M059J (cell line): ENCODE data around the gene MS4A3. TPM values are rescaled to one million over a fixed set of nuclear protein-coding genes. Genes with fewer than 3 reads are reported as not detected.
A peak's percentile ranks its signal among the peaks of the same experiment; 100 is the strongest.
"Not testable (repeated sequence)": the region's sequence is repeated elsewhere in the genome, so short reads cannot be mapped to it uniquely, and the experiment has no call there.

Experiments used
- DNase-seq: peaks from one replicate; pipeline ENCODE4 v3.0.0-alpha.2; 2012; ENCODE audit warnings: low read depth
- total RNA-seq: library from RNA; depleted of rRNA; stranded (reverse); fragments of >200 nt; shearing (Covaris generic); gene quantifications from 2 replicates; pipeline ENCODE4 v1.2.3, GENCODE V29; 2014; rRNA removed

The MS4A3 gene, protein sequence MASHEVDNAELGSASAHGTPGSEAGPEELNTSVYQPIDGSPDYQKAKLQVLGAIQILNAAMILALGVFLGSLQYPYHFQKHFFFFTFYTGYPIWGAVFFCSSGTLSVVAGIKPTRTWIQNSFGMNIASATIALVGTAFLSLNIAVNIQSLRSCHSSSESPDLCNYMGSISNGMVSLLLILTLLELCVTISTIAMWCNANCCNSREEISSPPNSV
- total RNA-seq = not detected in 2 replicates

DNA sequence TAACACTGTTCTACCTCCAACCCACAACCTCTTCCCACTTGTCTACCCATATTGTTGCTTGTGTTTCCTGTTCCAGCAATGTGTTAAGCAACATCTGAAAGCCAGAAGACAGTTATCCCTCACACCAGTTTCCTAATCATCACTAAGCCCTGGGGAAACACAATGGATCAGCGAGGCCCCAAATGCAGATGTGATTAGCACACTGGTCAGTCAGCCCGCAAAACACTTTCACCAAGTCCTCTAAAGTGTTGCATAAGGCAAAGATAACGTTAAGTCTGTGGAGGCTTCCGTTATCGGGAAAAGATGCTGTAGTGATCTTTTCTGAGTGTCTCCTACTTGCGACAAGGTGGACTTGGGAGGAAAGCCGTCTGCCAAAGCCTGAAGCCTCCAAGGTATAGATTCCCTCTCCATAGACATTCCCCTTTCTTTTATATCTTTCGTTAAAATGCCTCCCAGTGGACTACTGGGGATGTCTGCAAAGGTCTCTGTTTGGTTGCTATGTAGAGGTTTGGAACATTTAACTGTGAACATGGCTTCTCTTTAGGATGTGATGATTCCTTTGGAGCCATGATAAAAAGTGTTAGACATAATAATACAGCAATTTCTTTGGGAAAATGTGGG is at the start of gene MS4A3:
Gene MS4A3 (plus strand): TSS at position 317 of the 621 bp plus-strand sequence. CDS start 4,496 bp downstream, outside the sequence.
- DNase-seq = no peak

DNA sequence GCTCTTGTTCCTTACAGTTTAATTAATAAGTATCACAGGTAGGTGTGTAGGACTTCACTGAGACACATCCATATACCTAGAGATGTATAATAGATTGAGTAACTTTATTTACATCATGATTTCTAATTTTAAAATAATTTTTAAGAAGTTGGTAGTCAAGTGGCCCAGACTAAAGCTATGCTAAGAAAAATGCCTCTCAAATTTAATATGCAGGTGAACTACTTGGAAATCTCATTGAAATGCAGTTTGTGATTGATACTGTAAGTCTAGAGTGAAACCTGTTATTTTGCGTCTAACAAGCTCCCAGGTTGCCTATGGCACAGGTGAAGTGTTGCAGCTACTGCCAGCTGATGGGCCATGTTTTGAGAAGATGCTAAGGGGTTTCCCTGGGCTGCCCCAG is 39.6 kb upstream of the MS4A3 start, which contains the start of gene OOSP4B:
Gene OOSP4B (plus strand): TSS at position 301 of the 400 bp plus-strand sequence.
- DNase-seq = no peak

DNA sequence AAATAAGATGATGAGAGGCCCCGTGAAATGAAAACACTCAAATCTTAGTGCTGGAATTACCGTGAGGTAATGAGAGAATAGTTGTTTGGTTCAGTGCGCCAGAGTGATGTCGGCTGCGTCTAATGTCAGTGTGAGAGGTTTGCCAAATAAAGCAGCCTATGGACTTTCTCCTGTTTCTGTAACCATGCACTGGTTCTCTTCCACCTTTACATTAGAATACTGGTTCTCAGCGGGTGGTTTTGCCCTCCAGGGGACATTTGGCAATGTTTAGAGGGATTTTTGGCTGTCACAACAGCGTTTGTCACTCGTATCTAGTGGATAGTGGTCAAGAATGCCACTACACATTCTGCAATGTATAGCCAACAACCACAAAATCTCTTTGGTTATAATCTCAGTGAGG is 38.4 kb upstream of the MS4A3 start:
- DNase-seq = no peak

DNA sequence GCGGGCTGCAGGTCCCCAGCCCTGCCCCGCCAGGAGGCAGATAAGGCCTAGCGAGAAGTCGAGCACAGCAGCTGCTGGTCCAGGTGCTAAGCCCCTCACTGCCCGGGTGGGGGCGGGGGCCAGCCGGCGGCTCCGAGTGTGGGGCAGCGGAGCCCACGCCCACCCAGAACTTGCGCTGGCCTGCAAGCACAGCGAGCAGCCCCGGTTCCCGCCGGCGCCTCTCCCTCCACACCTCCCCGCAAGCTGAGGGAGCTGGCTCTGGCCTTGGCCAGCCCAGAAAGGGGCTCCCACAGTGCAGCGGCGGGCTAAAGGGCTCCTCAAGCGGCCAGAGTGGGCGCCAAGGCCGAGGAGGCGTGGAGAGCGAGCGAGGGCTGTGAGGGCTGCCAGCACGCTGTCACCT is 36.1 kb upstream of the MS4A3 start:
- not testable (repeated sequence) for DNase-seq

DNA sequence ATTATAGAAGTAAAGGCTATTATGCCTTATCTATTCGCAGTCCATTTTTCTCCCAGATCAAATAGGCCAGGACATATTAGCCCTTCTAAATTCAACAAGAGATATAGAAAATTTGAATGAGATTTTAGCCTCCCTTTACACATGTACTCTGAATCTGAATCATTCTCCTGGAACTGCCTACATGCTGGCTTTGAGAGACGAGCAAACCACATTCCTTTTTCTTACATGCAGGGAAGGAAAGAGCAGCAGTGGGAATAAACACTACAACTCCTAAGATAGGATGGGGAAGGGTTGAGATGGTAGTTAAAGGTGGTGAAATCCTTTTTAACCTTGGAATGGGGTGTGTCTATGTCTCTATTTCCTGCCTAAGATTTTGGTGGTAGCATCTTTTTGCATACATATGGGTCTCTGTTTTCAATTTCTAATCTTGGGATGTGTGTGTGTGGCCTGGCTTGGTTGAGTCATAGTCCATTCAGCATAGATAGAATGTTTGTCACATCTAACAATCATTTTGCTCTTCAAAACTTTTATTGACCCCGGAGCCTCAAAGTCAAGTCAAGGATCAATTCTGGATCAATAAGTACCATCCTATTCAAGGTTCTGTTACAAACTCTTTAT is 27.3 kb upstream of the MS4A3 start:
- no peak for DNase-seq

DNA sequence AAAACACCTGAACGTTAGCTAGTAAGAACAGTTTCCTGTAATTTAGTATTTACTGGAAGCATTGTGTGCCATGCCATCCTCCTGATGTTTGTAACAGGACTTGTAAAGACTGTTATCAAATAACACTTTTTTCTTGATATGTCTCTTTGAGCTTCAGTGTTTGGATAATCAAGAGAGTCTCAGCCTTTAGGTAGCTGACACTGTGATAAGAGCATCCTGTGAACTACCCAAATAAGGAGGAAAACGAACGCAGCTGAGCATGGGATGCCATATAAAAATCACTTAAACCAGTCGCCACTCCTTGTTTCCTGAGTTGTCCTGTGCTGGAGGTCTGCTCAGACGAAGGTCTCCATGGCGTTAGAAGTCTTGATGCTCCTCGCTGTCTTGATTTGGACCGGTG is 16.4 kb upstream of the MS4A3 start, which contains the start of gene OOSP2:
Gene OOSP2 (plus strand): TSS at position 301 of the 400 bp plus-strand sequence. CDS start 51 bp downstream, at position 352.
- no peak for DNase-seq

DNA sequence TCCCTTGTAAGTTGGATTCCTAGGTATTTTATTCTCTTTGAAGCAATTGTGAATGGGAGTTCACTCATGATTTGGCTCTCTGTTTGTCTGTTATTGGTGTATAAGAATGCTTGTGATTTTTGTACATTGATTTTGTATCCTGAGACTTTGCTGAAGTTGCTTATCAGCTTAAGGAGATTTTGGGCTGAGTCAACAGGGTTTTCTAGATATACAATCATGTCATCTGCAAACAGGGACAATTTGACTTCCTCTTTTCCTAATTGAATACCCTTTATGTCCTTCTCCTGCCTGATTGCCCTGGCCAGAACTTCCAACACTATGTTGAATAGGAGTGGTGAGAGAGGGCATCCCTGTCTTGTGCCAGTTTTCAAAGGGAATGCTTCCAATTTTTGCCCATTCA is 6.0 kb upstream of the MS4A3 start:
- not testable (repeated sequence) for DNase-seq

DNA sequence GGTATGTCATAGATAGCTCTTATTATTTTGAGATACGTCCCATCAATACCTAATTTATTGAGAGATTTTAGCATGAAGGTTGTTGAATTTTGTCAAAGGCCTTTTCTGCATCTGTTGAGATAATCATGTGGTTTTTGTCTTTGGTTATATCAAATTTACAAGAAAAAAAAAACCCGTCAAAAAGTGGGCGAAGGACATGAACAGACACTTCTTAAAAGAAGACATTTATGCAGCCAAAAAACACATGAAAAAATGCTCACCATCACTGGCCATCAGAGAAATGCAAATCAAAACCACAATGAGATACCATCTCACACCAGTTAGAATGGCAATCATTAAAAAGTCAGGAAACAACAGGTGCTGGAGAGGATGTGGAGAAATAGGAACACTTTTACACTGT is 5.6 kb upstream of the MS4A3 start:
- DNase-seq = not testable (repeated sequence)

DNA sequence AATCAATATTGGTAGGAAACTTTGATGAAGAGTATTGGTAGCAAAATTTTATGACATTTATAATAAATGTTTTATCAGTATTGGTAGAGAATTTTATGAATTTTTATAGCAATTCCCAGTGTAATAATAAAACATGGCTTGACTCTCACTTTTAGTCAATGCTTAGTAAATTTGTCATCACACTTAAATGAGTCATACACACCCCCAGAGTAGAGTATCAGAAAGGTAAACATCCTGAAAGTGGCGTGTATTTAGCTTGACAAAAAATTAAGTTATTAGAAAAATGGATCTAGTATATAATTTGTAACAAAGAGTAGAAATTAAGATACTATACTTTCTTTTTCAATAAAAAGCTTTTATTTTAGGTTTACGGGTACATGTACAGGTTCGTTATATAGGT is 2.6 kb downstream of the MS4A3 start:
- peak; percentile 15 for DNase-seq

DNA sequence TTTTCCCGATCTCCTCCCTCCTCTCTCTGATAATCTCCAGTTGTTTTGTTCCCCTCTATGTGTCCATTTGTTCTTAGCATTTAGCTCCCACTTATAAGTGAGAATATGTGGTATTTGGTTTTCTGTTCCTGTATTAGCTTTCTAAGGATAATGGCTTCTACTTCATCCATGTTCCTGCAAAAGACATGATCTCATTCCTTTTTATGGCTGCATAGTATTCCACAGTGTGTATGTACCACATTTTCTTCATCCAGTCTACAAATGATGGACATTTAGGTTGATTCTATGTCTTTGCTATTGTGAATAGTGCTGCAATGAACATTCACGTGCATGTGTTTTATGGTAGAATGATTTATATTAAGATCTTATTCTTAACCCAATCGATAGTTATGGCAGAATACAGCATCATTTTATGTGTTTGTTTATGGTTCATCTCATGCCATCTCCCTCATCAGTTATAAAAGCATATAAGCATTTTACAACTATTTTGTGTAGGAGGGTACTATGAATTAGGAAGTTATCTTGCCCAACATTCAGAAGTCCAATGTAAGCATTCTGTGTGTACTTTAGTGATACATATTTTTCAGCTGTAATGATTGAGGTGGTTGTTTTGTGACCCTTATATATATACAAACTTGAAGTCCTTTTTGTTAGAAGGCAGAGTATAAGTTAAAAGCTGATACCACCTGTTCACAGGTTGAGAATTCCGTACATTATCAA is 3.2 kb downstream of the MS4A3 start:
- DNase-seq = no peak

DNA sequence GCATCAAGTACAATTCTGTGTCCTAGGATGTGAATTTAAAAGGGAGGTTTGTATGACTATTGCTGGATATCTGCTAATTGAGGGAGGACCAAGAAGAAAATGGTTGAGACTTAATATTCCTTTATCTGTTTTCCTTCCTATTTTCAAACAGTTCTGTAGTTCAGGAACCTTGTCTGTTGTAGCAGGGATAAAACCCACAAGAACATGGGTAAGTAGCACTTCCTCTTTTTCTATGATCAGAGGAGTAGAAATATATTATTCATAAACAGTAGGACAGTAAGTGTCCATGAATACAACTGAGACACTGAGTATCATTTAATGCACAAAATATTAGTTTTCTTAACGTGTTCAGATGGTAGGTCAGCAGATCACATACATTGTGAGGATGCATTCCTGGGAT is 7.6 kb downstream of the MS4A3 start:
- DNase-seq = no peak

DNA sequence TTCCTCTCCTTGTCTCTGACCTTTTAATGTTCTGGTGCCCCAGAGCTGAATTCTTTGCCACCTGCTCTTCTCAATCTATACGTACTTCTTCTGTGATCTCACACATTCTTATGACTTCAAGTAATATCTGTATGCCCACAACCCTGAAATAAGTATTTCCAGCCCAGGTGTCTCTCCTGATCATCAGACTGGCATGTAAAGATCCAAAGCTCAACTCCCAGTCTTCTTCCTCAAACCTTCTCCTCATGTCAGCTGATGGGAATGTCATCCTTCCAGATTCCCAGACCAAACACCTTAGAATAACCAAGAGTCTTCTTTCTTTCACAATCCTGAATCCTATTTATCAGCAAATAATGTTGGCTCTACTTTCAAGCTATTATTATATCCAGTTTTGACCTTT is 9.3 kb downstream of the MS4A3 start:
- no peak for DNase-seq

DNA sequence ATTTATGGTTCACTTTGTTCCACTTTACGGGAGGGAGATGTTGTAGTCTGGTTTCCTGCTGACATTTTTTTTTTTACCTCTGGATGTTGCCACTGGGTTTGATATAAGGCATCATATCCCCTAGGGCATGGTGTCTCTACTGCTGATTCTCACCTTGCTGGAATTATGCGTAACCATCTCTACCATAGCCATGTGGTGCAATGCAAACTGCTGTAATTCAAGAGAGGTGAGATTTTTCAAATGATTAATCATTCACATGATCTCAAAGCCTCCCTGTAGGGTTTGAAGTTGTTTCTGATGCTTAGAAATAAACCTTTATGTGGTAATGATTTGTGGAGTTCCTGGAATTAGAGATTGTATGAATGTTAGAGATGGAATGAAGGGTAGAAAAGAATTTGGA is 13.0 kb downstream of the MS4A3 start:
- no peak for DNase-seq

DNA sequence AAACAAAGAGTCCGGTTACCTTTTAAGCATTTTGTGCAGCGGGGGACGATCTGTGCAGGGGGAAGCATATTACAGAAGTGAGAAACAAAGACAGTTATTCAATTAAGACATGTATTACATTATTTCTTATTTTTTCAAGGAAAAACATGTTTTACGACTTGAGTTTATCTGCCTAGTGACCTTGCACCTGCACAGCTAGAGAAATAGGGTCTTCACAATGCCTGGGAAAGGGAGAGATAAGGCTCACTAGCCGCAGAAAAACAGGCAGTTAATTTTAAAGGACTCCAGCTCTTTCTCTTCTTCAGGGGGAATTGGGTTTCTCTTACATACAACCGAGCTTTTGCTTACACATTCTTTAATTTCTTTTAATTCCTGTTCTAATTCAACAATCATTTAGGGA is 15.2 kb downstream of the MS4A3 start:
- not testable (repeated sequence) for DNase-seq

DNA sequence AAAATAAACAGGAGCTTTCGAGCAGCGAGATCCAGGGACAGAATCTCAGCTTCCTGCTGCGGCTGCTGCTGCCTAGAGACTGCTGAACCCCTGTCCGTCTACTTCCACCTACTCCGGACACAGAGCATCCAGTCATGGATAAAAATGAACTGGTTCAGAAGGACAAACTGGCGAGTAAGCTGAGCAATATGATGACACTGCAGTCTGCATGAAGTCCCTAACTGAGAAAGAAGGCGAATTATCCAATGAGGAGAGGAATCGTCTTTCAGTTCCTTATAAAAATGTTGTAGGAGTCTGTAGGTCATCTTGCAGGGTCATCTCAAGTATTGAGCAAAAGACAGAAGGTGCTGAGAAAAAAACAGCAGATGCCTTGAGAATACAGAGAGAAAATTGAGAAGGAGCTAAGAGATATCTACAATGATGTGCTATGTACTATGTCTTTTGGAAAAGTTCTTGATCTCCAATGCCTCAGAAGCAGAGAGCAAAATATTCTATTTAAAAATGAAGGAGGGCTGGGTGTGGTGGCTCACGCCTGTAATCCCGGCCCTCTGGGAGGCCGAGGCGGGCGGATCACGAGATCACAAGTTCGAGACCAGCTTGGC is 20.9 kb downstream of the MS4A3 start:
- peak; percentile 12 for DNase-seq

DNA sequence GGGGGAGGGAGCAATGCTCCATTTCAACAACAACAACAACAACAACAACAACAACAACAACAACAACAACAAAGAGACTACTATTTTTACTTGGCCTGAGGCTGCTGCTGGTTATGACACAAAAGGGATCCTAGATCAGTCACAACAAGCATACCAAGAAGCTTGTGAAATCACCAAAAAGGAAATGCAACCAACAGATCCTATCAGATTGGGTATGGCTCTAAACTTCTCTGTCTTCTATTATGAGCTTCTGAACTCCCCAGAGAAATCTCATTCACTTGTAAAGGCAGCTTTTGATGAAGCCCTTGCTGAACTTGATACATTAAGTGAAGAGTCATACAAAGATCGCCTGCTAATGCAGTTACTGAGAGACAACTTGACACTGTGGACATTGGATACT is 21.5 kb downstream of the MS4A3 start:
- no peak for DNase-seq

DNA sequence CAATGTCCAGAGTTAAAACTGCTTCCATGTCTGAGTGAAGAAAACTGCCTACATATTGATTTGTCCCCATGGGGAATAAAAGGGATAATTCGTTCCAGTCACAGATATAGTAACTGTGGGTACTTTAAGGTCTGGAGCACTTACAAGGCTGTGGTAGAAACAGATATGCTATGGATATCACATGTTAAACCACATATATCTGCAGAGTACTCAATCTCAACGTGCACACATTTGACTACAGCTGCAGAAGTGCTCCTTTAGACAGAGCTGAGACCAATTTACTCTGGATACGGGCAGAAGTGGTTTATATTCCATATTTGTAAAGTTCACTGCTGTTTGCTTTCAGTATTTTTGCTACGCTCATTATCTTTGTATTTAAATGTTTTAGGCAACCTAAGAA is 22.3 kb downstream of the MS4A3 start:
- DNase-seq = no peak

DNA sequence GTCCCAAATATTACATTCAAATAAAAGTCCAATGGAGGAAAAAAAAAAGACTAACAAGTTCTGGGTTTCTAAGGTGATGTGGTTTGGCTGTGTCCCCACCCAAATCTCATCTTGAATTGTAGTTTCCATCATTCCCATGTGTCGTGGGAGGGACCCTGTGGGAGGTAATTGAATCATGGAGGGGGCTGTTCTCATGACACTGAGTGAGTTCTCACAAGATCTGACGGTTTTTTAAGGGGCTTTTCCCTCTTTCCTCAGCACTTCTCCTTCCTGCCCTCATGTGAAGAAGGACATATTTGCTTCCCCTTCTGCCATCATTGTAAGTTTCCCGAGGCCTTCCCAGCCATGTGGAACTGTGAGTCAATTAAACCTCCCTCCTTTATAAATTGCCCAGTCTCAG is 24.1 kb downstream of the MS4A3 start:
- no peak for DNase-seq

DNA sequence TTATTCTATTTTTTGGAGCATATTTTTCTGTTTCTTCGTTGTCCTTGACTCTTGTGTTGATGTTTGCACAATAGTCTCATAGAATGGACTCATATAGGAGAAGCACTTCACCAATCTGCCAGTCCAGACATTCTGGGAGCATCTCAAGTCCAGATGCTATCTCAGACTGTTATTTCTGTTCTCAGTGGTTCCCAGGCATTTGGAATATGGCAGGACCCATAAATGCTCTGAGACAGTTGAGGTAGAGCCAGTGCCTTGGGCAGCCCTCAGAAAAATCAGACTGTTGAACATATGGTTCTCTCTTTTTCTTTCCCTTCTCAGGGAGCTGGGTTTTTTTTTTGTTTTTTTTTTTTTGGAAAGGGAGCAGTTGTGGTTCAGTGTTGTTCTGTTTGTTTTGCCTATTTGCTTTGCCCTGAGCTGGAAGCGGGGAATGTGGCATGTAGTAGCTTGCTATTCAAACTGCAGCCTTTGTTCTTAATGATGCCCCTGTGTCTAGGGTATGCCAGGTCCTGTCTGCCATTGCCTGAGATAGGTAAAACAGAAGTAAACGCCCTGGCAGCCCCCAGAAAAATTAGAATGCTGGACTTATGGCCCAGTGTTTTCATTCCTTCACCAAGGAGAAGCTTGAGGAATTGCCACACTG is 28.3 kb downstream of the MS4A3 start:
- no peak for DNase-seq

DNA sequence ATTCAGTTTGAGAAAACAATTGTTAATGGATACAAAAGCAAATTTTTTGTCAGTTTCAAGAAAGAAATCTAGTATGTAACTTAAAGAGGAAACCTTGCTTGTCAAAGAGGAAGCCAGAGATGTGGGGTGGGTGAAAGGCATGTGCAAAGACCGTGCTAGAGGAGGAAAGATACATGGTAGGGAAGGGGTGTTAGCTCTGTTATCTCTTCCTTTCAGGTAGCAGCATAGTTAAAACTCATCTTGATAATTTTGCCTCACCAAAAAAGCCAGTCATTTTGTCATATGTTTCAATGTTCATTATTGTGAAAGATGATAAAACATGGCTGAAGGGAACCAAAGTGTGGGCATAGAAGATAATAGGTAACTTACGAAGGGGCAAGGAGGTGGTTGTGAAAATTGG is 29.4 kb downstream of the MS4A3 start:
- DNase-seq = no peak

DNA sequence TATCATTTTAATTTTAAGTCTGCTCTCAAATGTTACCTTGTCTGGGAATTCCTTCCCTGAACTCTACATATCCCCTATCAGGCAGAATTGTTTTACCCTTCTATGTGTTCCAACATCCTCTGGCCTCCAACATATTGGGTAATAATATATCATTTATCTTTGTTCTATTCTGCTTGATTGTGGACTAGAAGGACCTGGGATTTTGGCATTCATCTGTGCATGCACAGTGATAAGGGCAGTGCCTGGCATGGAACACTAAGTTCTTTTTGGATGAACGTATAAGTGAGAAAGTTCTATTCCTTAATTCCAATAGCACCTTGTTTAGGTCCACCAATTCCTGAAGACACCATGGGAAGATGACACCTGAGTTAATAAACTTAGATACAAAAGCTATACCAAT is 30.8 kb downstream of the MS4A3 start:
- no peak for DNase-seq

DNA sequence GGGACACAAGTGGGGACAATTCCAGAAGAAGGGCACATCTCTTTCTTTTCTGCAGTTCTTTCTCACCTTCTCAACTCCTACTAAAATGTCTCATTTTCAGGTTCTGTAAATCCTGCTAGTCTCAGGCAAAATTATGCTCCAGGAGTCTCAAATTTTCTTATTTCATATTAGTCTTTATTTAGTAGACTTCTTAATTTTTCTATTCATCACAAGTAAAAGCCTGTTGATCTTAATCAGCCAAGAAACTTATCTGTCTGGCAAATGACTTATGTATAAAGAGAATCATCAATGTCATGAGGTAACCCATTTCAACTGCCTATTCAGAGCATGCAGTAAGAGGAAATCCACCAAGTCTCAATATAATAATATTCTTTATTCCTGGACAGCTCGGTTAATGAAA is 31.9 kb downstream of the MS4A3 start, which contains the start of gene MS4A2:
Gene MS4A2 (plus strand): TSS at position 301 of the 400 bp plus-strand sequence. CDS start 102 bp downstream, outside the sequence.
- no peak for DNase-seq
